SU-DHL-6 (cell line): ENCODE data around the gene U2AF2.

Experiments
- H2AFZ ChIP-seq: fragments of 200-600 bp; sonication (generic); 2 replicates; pipeline ENCODE4 v1.6.1; 2014; ENCODE audit warnings: low read depth, mild to moderate bottlenecking, moderate library complexity, mixed read lengths, antibody characterized with exemption, low read length; ENCODE audit not compliant: severe bottlenecking
- H3F3A ChIP-seq: fragments of 200-600 bp; shearing (Covaris generic); 2 replicates; pipeline ENCODE4 v1.6.0; 2016; ENCODE audit warnings: antibody characterized with exemption, mild to moderate bottlenecking; ENCODE audit not compliant: insufficient read depth
- H3K27ac ChIP-seq: fragments of 200-600 bp; sonication (generic); 2 replicates; pipeline ENCODE4 v1.5.1; 2016; ENCODE audit warnings: low read depth, mild to moderate bottlenecking, low read length, moderate library complexity, mixed read lengths
- H3K27me3 ChIP-seq: fragments of 200-600 bp; sonication (generic), shearing (Covaris generic); 2 replicates; pipeline ENCODE4 v1.6.0; 2014; ENCODE audit warnings: mild to moderate bottlenecking, low read length
- H3K36me3 ChIP-seq: fragments of 200-600 bp; sonication (generic); 2 replicates; pipeline ENCODE4 v1.6.1; 2014; ENCODE audit warnings: mild to moderate bottlenecking, low read length, mixed read lengths
- H3K4me2 ChIP-seq: fragments of 300-600, 200-600 bp; shearing (Covaris generic), sonication (generic); 2 replicates; pipeline ENCODE4 v1.6.0; 2014; ENCODE audit warnings: low read length, low read depth, mild to moderate bottlenecking; ENCODE audit not compliant: poor library complexity, severe bottlenecking
- H3K4me3 ChIP-seq: fragments of 200-600 bp; sonication (generic); 2 replicates; pipeline ENCODE4 v1.5.1; 2014; ENCODE audit warnings: antibody characterized with exemption, low read length, mild to moderate bottlenecking, mixed read lengths; ENCODE audit not compliant: insufficient read depth, poor library complexity, severe bottlenecking
- H3K79me2 ChIP-seq: fragments of 200-600 bp; sonication (generic); 2 replicates; pipeline ENCODE4 v1.6.1; 2014; ENCODE audit warnings: mild to moderate bottlenecking, low read length, moderate library complexity; ENCODE audit not compliant: insufficient read depth
- H3K9ac ChIP-seq: fragments of 200-600 bp; sonication (generic); 2 replicates; pipeline ENCODE4 v1.7.0; 2014; ENCODE audit warnings: mild to moderate bottlenecking, low read length
- H3K9me2 ChIP-seq: fragments of 200-600 bp; sonication (generic); replicated peaks from 2 replicates; pipeline ENCODE4 v1.6.1; 2014; ENCODE audit warnings: low read length; ENCODE audit not compliant: insufficient read depth
- H3K9me3 ChIP-seq: fragments of 200-600 bp; sonication (generic); 2 replicates; pipeline ENCODE4 v1.6.1; 2014; ENCODE audit warnings: low read length, mixed read lengths; ENCODE audit not compliant: insufficient read depth
- H4K20me1 ChIP-seq: fragments of 200-600 bp; sonication (generic); 2 replicates; pipeline ENCODE4 v1.6.1; 2014; ENCODE audit warnings: low read depth, mild to moderate bottlenecking, antibody characterized with exemption, low read length, moderate library complexity, mixed read lengths
- EZH2phosphoT487 ChIP-seq: fragments of 200-600 bp; sonication (generic), shearing (Covaris generic); conservative IDR thresholded peaks from 2 replicates; pipeline ENCODE4 v1.6.1; 2018; ENCODE audit warnings: mild to moderate bottlenecking, antibody characterized with exemption, low read length, moderate library complexity, mixed read lengths
- TF ChIP-seq, protein P1 (sequence below): fragments of 200-600 bp; sonication (generic); IDR thresholded peaks from one replicate; pipeline ENCODE4 v1.5.1; 2017; ENCODE audit warnings: antibody characterized with exemption, mild to moderate bottlenecking, low read length, moderate library complexity; ENCODE audit not compliant: insufficient read depth, poor library complexity, severe bottlenecking

The U2AF2 gene

GRCh38 chr19:55648585-55649267, 6.1 kb upstream of the U2AF2 start:
- Histone ChIP-seq H3F3A (peaks cover 33% of the 10 kb centered on the region), H3K9ac (peak overlapping the region; percentile 92), H3K9me3 (no peaks in the 10 kb centered on the region), H3K36me3 (no peaks in the 10 kb centered on the region; the same call in 1 of the 2 replicates), H3K27me3 (no peaks in the 10 kb centered on the region), H3K79me2 (peaks cover 22% of the 10 kb centered on the region), H2AFZ (no peak overlapping the region), H3K27ac (peak overlapping the region; percentile 95), H4K20me1 (no peaks in the 10 kb centered on the region), H3K9me2 (no peaks in the 10 kb centered on the region), H3K4me3 (peak overlapping the region; percentile 69), H3K4me2 (peak overlapping the region; percentile 87)
- TF ChIP-seq, protein P1, sequence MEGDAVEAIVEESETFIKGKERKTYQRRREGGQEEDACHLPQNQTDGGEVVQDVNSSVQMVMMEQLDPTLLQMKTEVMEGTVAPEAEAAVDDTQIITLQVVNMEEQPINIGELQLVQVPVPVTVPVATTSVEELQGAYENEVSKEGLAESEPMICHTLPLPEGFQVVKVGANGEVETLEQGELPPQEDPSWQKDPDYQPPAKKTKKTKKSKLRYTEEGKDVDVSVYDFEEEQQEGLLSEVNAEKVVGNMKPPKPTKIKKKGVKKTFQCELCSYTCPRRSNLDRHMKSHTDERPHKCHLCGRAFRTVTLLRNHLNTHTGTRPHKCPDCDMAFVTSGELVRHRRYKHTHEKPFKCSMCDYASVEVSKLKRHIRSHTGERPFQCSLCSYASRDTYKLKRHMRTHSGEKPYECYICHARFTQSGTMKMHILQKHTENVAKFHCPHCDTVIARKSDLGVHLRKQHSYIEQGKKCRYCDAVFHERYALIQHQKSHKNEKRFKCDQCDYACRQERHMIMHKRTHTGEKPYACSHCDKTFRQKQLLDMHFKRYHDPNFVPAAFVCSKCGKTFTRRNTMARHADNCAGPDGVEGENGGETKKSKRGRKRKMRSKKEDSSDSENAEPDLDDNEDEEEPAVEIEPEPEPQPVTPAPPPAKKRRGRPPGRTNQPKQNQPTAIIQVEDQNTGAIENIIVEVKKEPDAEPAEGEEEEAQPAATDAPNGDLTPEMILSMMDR = no peak

DNA sequence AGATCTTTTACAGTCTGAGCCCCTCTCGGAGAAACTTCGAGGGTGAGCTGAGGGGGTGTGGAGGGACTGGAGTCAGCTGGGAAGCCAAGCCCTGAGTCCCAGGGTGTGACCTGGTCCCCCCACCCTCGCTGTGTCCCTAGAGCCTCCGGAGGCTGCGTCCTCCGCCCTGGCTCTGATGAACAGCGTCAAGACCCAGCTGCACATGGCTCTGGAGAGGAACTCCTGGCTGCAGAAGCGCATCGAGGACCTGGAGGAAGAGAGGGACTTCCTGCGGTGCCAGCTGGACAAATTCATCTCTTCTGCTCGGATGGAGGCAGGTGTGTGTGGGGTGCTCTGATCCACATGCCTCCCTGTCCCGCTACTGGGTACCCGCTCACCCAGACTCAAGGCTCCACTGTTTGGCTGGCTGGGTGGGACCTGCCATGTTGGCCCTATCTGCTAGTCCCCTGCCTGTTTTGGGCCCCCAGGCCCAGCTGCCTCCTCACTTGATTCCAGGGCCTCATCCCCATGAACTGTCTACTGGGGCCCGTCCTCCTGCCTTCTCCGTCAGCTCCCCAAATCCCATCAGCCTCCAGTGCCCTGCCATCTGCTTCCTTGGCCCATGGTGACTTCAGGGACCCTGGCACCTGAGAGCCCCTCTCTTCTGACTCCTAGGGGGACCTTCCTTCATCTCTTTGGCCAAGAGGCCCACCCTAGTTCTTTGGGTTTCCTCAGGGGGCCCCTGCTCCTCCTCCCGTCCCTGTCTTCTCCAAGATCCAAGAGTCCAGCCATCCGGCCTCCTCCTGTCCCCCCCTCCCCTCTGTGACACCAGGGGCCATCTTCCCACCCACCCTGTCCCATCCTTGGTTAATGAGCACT, 5.3 kb upstream of the U2AF2 start:
- Histone ChIP-seq H4K20me1 (no peaks in the 10 kb centered on the region), H3K27ac (peak overlapping the region; percentile 95), H2AFZ (no peak overlapping the region)

GRCh38 chr19:55650126-55650557, 4.7 kb upstream of the U2AF2 start:
- no peaks in the 10 kb centered on the region for H3K36me3 ChIP-seq
- no peaks in the 10 kb centered on the region for H4K20me1 ChIP-seq
- no peaks in the 10 kb centered on the region for H3K9me2 ChIP-seq
- H2AFZ ChIP-seq = no peak overlapping the region
- peak overlapping the region; percentile 95; the same call in 1 of the 2 replicates for H3K27ac ChIP-seq
- no peak overlapping the region for H3K4me2 ChIP-seq
- H3K27me3 ChIP-seq = no peaks in the 10 kb centered on the region
- peaks cover 20% of the 10 kb centered on the region for H3F3A ChIP-seq
- TF ChIP-seq EZH2phosphoT487 = no peak
- TF ChIP-seq, protein P1 = no peak
- peaks cover 8% of the 10 kb centered on the region for H3K79me2 ChIP-seq
- no peaks in the 10 kb centered on the region for H3K9me3 ChIP-seq
- H3K4me3 ChIP-seq = no peak overlapping the region
- H3K9ac ChIP-seq = no peak overlapping the region

More for the DNA sequence above, 5.3 kb upstream of the U2AF2 start:
- no peaks in the 10 kb centered on the region; the same call in 1 of the 2 replicates for H3K36me3 ChIP-seq
- H3K9ac ChIP-seq = peak overlapping the region; percentile 92
- peaks cover 26% of the 10 kb centered on the region for H3F3A ChIP-seq
- H3K4me3 ChIP-seq = no peak overlapping the region
- H3K9me3 ChIP-seq = no peaks in the 10 kb centered on the region
- H3K4me2 ChIP-seq = peak overlapping the region; percentile 87
- no peaks in the 10 kb centered on the region for H3K9me2 ChIP-seq
- no peaks in the 10 kb centered on the region for H3K27me3 ChIP-seq
- no peak for TF ChIP-seq EZH2phosphoT487
- TF ChIP-seq, protein P1 = no peak
- H3K79me2 ChIP-seq = peaks cover 15% of the 10 kb centered on the region
